GM23338 (cell line): Measurements from ENCODE around the gene TTC23. TPM values are rescaled to one million over a fixed set of nuclear protein-coding genes. Genes with fewer than 3 reads are reported as not detected.
A peak's percentile ranks its signal among the peaks of the same experiment; 100 is the strongest.

Experiments used
- ATAC-seq: fragments of 200-7000 bp; cut with Tn5 transposase; 3 replicates; pipeline ENCODE4 v1.9.1; 2020
- DNase-seq: peaks from one replicate; pipeline ENCODE4 v3.0.0-alpha.2; 2015; ENCODE audit warnings: low spot score
- H2AFZ ChIP-seq: fragments of 200-600 bp; sonication (generic); 2 replicates; pipeline ENCODE4 v1.8.0; 2016; ENCODE audit warnings: antibody characterized with exemption, mild to moderate bottlenecking, moderate library complexity
- H3F3A ChIP-seq: fragments of 200-600 bp; sonication (generic); replicated peaks from 2 replicates; pipeline ENCODE4 v1.8.0; 2017; ENCODE audit warnings: antibody characterized with exemption, mixed run types, low read depth
- H3K27ac ChIP-seq: fragments of 200-600 bp; sonication (generic); 2 replicates; pipeline ENCODE4 v1.6.1; 2016; ENCODE audit warnings: low read depth
- H3K27me3 ChIP-seq: fragments of 200-600 bp; sonication (generic); 2 replicates; pipeline ENCODE4 v1.8.0; 2016; ENCODE audit warnings: mild to moderate bottlenecking, mixed run types, moderate library complexity; ENCODE audit not compliant: insufficient read depth
- H3K36me3 ChIP-seq: fragments of 200-600 bp; sonication (generic); 2 replicates; pipeline ENCODE4 v1.8.0; 2016; ENCODE audit warnings: mild to moderate bottlenecking; ENCODE audit not compliant: insufficient read depth
- H3K4me1 ChIP-seq: fragments of 200-600 bp; sonication (generic); 2 replicates; pipeline ENCODE4 v1.8.0; 2016; ENCODE audit warnings: mild to moderate bottlenecking, moderate library complexity; ENCODE audit not compliant: insufficient read depth
- H3K4me2 ChIP-seq: fragments of 200-600 bp; sonication (generic); 2 replicates; pipeline ENCODE4 v1.7.1; 2017; ENCODE audit warnings: mixed run types
- H3K4me3 ChIP-seq: fragments of 200-600 bp; sonication (generic); 2 replicates; pipeline ENCODE4 v1.6.1; 2016; ENCODE audit warnings: mixed run types
- H3K79me2 ChIP-seq: fragments of 200-600 bp; sonication (generic); replicated peaks from 2 replicates; pipeline ENCODE4 v1.8.0; 2017; ENCODE audit warnings: mild to moderate bottlenecking; ENCODE audit not compliant: insufficient read depth
- H3K9me2 ChIP-seq: fragments of 200-600 bp; sonication (generic); 2 replicates; pipeline ENCODE4 v1.8.0; 2017; ENCODE audit not compliant: insufficient read depth
- H4K20me1 ChIP-seq: fragments of 200-600 bp; sonication (generic); replicated peaks from 2 replicates; pipeline ENCODE4 v1.8.0; 2017; ENCODE audit warnings: mild to moderate bottlenecking; ENCODE audit not compliant: insufficient read depth
- H3K27ac Mint-ChIP-seq: 2 replicates; pipeline ENCODE4 v1.8.0; 2020; ENCODE audit warnings: inconsistent platforms, mild to moderate bottlenecking, moderate library complexity, mixed read lengths
- H3K27me3 Mint-ChIP-seq: 3 replicates; pipeline ENCODE4 v1.8.0; 2022; ENCODE audit warnings: low read depth, mild to moderate bottlenecking, moderate library complexity, mixed read lengths, inconsistent platforms; ENCODE audit not compliant: insufficient read depth, poor library complexity
- H3K36me3 Mint-ChIP-seq: 3 replicates; pipeline ENCODE4 v1.8.0; 2021; ENCODE audit warnings: low read depth, mild to moderate bottlenecking, inconsistent platforms, moderate library complexity, mixed read lengths
- H3K4me1 Mint-ChIP-seq: 3 replicates; pipeline ENCODE4 v1.8.0; 2020; ENCODE audit warnings: mild to moderate bottlenecking, inconsistent platforms, mixed read lengths
- H3K4me3 Mint-ChIP-seq: 3 replicates; pipeline ENCODE4 v1.8.0; 2021; ENCODE audit warnings: moderate library complexity, mild to moderate bottlenecking, inconsistent platforms, mixed read lengths
- H3K9me3 Mint-ChIP-seq: 3 replicates; pipeline ENCODE4 v1.8.0; 2020; ENCODE audit warnings: moderate library complexity, mild to moderate bottlenecking, inconsistent platforms, mixed read lengths
- EZH2 ChIP-seq: fragments of 200-600 bp; sonication (generic); IDR thresholded peaks from one replicate; pipeline ENCODE4 v1.8.0; 2017; ENCODE audit warnings: antibody characterized with exemption, mild to moderate bottlenecking, low read depth; ENCODE audit not compliant: unreplicated experiment
- EZH2phosphoT487 ChIP-seq: fragments of 200-600 bp; sonication (generic); IDR thresholded peaks from one replicate; pipeline ENCODE4 v1.8.1; 2018; ENCODE audit warnings: antibody characterized with exemption; ENCODE audit not compliant: unreplicated experiment
- NANOG ChIP-seq: IDR thresholded peaks from 2 replicates; pipeline ENCODE4 v1.6.1; 2016; ENCODE audit warnings: antibody characterized with exemption, borderline replicate concordance
- REST ChIP-seq: IDR thresholded peaks from one replicate; pipeline ENCODE4 v1.6.1; 2018; ENCODE audit warnings: antibody characterized with exemption; ENCODE audit not compliant: unreplicated experiment
- ZNF114 ChIP-seq: fragments of 250-450 bp; sonication (Bioruptor Pico); IDR thresholded peaks from 2 replicates; pipeline ENCODE4 v1.5.0; 2020; ENCODE audit warnings: mild to moderate bottlenecking, moderate library complexity
- ZNF331 ChIP-seq: fragments of 250-450 bp; sonication (Bioruptor Pico); IDR thresholded peaks from 2 replicates; pipeline ENCODE4 v1.5.0; 2020; ENCODE audit warnings: low read depth, mild to moderate bottlenecking, moderate library complexity
- polyA plus RNA-seq: library from polyadenylated mRNA; unstranded; fragments of >200 nt; fragmentation: Nextera tagmentation; extraction: Ambion mirVana; gene quantifications from 2 replicates; pipeline ENCODE4 v1.2.1, GENCODE V29; 2016
- total RNA-seq: library from RNA; depleted of rRNA; stranded (reverse); fragments of >200 nt; shearing (Covaris generic); gene quantifications from 2 replicates; pipeline ENCODE4 v1.2.3, GENCODE V29; 2014
- TF ChIP-seq, protein P1 (sequence below), 2 experiments: fragments of 200-600 bp in 1 of 2; sonication (generic) in 1 of 2; conservative IDR thresholded peaks; 2 replicates each; pipeline versions ENCODE4 v1.5.1 to v1.6.1; 2016 to 2017; ENCODE audit warnings: antibody characterized with exemption in 2 of 2, low read depth in 2 of 2, mild to moderate bottlenecking in 2 of 2, moderate library complexity in 1 of 2
- TF ChIP-seq, protein P2 (sequence below): fragments of 250-450 bp; sonication (Bioruptor Pico); IDR thresholded peaks from 2 replicates; pipeline ENCODE4 v1.5.0; 2020; ENCODE audit warnings: mild to moderate bottlenecking, moderate library complexity

The TTC23 gene
- total and polyA plus RNA-seq, 2 experiments from 2014 or later, result 6.3 to 25.2 TPM

DNA sequence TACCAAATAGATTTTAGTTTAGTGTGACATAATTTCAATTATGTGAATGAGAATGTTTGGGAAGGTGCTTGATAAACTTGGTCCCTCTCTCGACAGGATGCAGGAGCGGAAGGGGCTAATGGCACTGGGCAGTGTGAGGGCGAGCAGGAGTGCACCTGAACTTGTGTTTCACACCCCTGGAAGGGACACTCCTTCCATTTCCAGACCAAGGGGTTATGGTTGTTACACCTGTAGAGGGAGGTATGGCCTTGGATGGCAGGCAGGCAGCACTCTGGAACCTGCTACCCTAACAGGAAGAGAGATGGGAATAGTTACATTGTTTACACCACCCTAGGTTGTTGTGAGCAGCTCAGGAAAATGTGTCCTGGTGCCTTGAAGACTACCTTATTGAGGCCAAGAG, 122.5 kb downstream of the TTC23 start:
- TF ChIP-seq, protein P1, sequence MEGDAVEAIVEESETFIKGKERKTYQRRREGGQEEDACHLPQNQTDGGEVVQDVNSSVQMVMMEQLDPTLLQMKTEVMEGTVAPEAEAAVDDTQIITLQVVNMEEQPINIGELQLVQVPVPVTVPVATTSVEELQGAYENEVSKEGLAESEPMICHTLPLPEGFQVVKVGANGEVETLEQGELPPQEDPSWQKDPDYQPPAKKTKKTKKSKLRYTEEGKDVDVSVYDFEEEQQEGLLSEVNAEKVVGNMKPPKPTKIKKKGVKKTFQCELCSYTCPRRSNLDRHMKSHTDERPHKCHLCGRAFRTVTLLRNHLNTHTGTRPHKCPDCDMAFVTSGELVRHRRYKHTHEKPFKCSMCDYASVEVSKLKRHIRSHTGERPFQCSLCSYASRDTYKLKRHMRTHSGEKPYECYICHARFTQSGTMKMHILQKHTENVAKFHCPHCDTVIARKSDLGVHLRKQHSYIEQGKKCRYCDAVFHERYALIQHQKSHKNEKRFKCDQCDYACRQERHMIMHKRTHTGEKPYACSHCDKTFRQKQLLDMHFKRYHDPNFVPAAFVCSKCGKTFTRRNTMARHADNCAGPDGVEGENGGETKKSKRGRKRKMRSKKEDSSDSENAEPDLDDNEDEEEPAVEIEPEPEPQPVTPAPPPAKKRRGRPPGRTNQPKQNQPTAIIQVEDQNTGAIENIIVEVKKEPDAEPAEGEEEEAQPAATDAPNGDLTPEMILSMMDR (conservative IDR thresholded peaks at IDR 0.05; ENCODE audit: low read depth in 2 of 2), result 0 out of 4 replicates have a peak, but pooled peaks of 1 of the 2 experiments have one; percentile 6
- TF ChIP-seq ZNF114 (CRISPR knock-in tag), result no peak
- Histone ChIP-seq H3K4me2 (no peak overlapping the region), H3K9me2 (no peaks in the 10 kb centered on the region), H3K36me3 (no peaks in the 10 kb centered on the region), H3K4me3 (no peak overlapping the region), H3K79me2 (no peaks in the 10 kb centered on the region; the same call in 1 of the 2 replicates), H3F3A (no peaks in the 10 kb centered on the region), H2AFZ (no peak overlapping the region), H3K27ac (no peak overlapping the region), H3K27me3 (no peaks in the 10 kb centered on the region), H3K4me1 (no peaks in the 10 kb centered on the region), H4K20me1 (no peaks in the 10 kb centered on the region)
- ATAC-seq (no peak), DNase-seq (no peak)
- peaks cover 18% of the 10 kb centered on the region for H3K4me1 Mint-ChIP-seq
- H3K27ac Mint-ChIP-seq, result no peak overlapping the region
- no peaks in the 10 kb centered on the region; the same call in 2 of the 3 replicates for H3K9me3 Mint-ChIP-seq
- H3K4me3 Mint-ChIP-seq, result no peak overlapping the region
- H3K27me3 Mint-ChIP-seq, result no peaks in the 10 kb centered on the region
- H3K36me3 Mint-ChIP-seq, result peaks cover 9% of the 10 kb centered on the region

GRCh38 chr15:99126131-99126588, 123.2 kb downstream of the TTC23 start:
- Mint-ChIP-seq H3K36me3 (peaks cover 9% of the 10 kb centered on the region), H3K4me3 (no peak overlapping the region), H3K27ac (no peak overlapping the region), H3K27me3 (no peaks in the 10 kb centered on the region), H3K9me3 (no peaks in the 10 kb centered on the region; the same call in 2 of the 3 replicates), H3K4me1 (peaks cover 18% of the 10 kb centered on the region)
- Histone ChIP-seq H3K4me2 (no peak overlapping the region), H3K9me2 (no peaks in the 10 kb centered on the region), H2AFZ (no peak overlapping the region), H3K36me3 (no peaks in the 10 kb centered on the region), H3K4me3 (no peak overlapping the region), H3F3A (no peaks in the 10 kb centered on the region), H3K4me1 (no peaks in the 10 kb centered on the region), H3K79me2 (no peaks in the 10 kb centered on the region; the same call in 1 of the 2 replicates), H4K20me1 (no peaks in the 10 kb centered on the region), H3K27me3 (no peaks in the 10 kb centered on the region), H3K27ac (no peak overlapping the region)
- TF ChIP-seq EZH2phosphoT487 (no peak), NANOG (no peak), EZH2 (no peak), ZNF331 (no peak), REST (no peak)
- TF ChIP-seq, protein P2, sequence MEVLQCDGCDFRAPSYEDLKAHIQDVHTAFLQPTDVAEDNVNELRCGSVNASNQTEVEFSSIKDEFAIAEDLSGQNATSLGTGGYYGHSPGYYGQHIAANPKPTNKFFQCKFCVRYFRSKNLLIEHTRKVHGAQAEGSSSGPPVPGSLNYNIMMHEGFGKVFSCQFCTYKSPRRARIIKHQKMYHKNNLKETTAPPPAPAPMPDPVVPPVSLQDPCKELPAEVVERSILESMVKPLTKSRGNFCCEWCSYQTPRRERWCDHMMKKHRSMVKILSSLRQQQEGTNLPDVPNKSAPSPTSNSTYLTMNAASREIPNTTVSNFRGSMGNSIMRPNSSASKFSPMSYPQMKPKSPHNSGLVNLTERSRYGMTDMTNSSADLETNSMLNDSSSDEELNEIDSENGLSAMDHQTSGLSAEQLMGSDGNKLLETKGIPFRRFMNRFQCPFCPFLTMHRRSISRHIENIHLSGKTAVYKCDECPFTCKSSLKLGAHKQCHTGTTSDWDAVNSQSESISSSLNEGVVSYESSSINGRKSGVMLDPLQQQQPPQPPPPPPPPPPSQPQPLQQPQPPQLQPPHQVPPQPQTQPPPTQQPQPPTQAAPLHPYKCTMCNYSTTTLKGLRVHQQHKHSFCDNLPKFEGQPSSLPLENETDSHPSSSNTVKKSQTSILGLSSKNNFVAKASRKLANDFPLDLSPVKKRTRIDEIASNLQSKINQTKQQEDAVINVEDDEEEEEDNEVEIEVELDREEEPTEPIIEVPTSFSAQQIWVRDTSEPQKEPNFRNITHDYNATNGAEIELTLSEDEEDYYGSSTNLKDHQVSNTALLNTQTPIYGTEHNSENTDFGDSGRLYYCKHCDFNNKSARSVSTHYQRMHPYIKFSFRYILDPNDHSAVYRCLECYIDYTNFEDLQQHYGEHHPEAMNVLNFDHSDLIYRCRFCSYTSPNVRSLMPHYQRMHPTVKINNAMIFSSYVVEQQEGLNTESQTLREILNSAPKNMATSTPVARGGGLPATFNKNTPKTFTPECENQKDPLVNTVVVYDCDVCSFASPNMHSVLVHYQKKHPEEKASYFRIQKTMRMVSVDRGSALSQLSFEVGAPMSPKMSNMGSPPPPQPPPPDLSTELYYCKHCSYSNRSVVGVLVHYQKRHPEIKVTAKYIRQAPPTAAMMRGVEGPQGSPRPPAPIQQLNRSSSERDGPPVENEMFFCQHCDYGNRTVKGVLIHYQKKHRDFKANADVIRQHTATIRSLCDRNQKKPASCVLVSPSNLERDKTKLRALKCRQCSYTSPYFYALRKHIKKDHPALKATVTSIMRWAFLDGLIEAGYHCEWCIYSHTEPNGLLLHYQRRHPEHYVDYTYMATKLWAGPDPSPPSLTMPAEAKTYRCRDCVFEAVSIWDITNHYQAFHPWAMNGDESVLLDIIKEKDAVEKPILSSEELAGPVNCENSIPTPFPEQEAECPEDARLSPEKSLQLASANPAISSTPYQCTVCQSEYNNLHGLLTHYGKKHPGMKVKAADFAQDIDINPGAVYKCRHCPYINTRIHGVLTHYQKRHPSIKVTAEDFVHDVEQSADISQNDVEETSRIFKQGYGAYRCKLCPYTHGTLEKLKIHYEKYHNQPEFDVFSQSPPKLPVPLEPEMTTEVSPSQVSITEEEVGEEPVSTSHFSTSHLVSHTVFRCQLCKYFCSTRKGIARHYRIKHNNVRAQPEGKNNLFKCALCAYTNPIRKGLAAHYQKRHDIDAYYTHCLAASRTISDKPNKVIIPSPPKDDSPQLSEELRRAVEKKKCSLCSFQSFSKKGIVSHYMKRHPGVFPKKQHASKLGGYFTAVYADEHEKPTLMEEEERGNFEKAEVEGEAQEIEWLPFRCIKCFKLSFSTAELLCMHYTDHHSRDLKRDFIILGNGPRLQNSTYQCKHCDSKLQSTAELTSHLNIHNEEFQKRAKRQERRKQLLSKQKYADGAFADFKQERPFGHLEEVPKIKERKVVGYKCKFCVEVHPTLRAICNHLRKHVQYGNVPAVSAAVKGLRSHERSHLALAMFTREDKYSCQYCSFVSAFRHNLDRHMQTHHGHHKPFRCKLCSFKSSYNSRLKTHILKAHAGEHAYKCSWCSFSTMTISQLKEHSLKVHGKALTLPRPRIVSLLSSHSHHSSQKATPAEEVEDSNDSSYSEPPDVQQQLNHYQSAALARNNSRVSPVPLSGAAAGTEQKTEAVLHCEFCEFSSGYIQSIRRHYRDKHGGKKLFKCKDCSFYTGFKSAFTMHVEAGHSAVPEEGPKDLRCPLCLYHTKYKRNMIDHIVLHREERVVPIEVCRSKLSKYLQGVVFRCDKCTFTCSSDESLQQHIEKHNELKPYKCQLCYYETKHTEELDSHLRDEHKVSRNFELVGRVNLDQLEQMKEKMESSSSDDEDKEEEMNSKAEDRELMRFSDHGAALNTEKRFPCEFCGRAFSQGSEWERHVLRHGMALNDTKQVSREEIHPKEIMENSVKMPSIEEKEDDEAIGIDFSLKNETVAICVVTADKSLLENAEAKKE (CRISPR knock-in tag), result no peak
- ATAC-seq, result no peak
- DNase-seq, result no peak
